Measurements from ENCODE around the gene TACR1.
"Not testable (repeated sequence)": the region's sequence is repeated elsewhere in the genome, so short reads cannot be mapped to it uniquely, and the experiment has no call there.

- not testable (repeated sequence) for TF ChIP-seq STAT1 (IDR thresholded peaks at IDR 0.05; ENCODE audit: unreplicated experiment); CTCF (conservative IDR thresholded peaks at IDR 0.05; ENCODE audit: low read depth in 2 of 2); ZNF114 (CRISPR knock-in tag; IDR thresholded peaks at IDR 0.05); POLR2AphosphoS5 (IDR thresholded peaks at IDR 0.05; ENCODE audit: low read depth); EZH2 (IDR thresholded peaks at IDR 0.05; ENCODE audit: low read depth, unreplicated experiment); EZH2phosphoT487 (IDR thresholded peaks at IDR 0.05; ENCODE audit: unreplicated experiment); JUNB (IDR thresholded peaks at IDR 0.05; ENCODE audit: unreplicated experiment)
These were observed 47.1 kb downstream of the TACR1 start for GRCh38 chr2:75152243-75152642.

Data from GM23338 (cell line).